Stomach smooth muscle (tissue), 2 donors: ENCODE results near the gene SCN4B.

ENCODE experiments used
- H3K27ac ChIP-seq: one replicate; pipeline ENCODE4 v1.7.0; 2013; ENCODE audit warnings: mild to moderate bottlenecking, low read length, inconsistent platforms
- H3K27me3 ChIP-seq, 2 donors: one replicate each; pipeline ENCODE4 v1.7.0; 2013; ENCODE audit warnings: low read length in 2 of 2; ENCODE audit not compliant: insufficient read depth in 2 of 2, control insufficient read depth in 1 of 2
- H3K36me3 ChIP-seq, 2 donors: one replicate each; pipeline ENCODE4 v1.7.0; 2013; ENCODE audit warnings: low read length in 2 of 2; ENCODE audit not compliant: control insufficient read depth in 2 of 2, insufficient read depth in 2 of 2
- H3K4me1 ChIP-seq: one replicate; pipeline ENCODE4 v1.7.0; 2013; ENCODE audit warnings: low read length; ENCODE audit not compliant: control insufficient read depth, insufficient read depth
- H3K4me3 ChIP-seq, 2 donors: one replicate each; pipeline ENCODE4 v1.7.0; 2013; ENCODE audit warnings: low read length in 2 of 2
- H3K9ac ChIP-seq, 2 donors: one replicate each; pipeline ENCODE4 v1.7.0; 2013; ENCODE audit warnings: low read length in 2 of 2, mild to moderate bottlenecking in 1 of 2
- H3K9me3 ChIP-seq, 2 donors: one replicate each; pipeline ENCODE4 v1.7.0; 2013; ENCODE audit warnings: low read length in 2 of 2; ENCODE audit not compliant: control insufficient read depth in 2 of 2
- donor health status: healthy.
- donor health status: Pancreatic carcinoma.

SCN4B gene

DNA sequence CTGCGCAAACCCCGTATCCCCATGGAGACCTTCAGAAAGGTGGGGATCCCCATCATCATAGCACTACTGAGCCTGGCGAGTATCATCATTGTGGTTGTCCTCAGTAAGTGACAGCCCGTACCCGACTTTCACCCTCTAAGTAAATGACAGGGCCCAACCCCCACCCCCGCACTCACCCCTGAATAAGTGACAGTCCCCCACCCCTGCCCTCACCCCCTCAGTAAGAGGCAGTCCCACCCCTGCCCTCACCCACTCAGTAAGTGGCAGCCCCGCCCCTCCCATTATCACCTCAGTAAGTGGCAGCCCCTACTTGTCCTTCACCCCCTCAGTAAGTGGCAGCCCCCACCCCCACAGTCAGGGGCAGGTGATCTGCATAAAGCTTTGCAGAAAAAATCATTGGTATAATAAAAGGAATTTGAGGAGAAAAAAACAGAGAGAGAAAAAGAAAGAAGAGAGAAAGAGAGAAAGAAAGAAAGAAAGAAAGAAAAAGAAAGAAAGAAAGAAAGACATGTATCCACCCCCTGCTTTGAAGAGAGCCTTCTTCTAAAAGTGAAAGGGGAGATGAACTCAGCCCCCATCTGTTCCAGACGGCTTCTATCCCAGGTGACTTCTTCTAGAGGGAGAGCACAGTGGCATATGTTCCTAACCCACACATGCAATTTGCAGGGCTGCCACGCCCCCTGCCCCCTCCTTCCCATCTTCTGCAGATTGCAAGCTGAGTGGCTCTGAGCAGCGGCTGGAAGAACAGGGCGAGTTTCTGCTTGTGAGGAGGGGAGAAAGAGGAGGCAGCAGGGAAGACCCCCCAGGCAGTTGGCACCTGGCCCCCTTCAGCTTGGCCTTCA is 53.4 kb downstream of the SCN4B start:
- no peak overlapping the region for H3K9ac ChIP-seq
- no peaks in the 10 kb centered on the region for H3K36me3 ChIP-seq
- no peak overlapping the region for H3K4me3 ChIP-seq
- no peak overlapping the region for H3K27ac ChIP-seq
- peaks cover 5 to 6% of the 10 kb centered on the region in 2 donors for H3K27me3 ChIP-seq
- peaks cover 3% of the 10 kb centered on the region for H3K4me1 ChIP-seq
- H3K9me3 ChIP-seq, result no peaks in the 10 kb centered on the region

DNA sequence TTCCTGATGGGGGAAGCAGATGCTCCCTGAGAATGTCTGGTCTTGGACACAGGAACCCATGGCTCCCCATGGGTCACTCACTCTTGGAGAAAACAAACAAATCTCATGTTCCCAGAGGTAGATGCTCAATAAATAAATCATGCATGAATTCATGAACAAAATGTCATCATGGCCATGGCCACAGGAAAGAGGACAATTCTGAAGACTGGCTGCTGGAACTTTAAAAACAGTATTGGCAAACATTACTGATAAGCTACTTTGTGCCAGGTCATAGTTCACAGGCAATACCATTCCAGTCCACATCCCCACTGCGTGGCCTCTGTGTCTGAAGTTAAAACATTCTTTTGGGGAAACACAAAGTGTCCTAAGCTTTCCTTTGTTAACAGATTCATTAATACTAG is 56.7 kb downstream of the SCN4B start:
- Histone ChIP-seq H3K36me3 (no peaks in the 10 kb centered on the region), H3K27ac (no peak overlapping the region), H3K9me3 (no peaks in the 10 kb centered on the region), H3K4me1 (peaks cover 3% of the 10 kb centered on the region), H3K4me3 (no peak overlapping the region), H3K9ac (no peak overlapping the region), H3K27me3 (peaks cover 6 to 7% of the 10 kb centered on the region in 2 donors)

DNA sequence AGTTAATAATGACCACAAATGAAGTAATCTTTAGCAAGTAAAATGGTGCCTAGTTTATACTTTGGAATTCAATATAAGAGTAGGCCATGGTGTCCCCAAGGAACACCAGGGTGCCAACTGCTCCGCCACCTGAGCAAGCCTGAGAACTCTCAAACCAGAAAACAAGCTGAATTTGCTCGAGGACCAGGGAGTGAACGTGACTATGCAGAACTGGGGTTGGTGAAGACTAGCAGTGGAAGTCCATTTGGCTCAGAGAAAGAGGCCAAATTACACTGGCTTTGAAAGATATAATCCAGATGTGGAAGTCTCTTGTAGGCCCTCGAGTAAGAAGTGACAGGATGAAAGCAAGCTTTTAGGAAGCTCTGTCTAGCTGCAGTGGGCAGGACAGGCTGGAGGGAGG is 57.1 kb downstream of the SCN4B start:
- Histone ChIP-seq H3K27ac (no peak overlapping the region), H3K9ac (no peak overlapping the region), H3K4me3 (no peak overlapping the region), H3K36me3 (no peaks in the 10 kb centered on the region), H3K4me1 (peaks cover 3% of the 10 kb centered on the region), H3K9me3 (no peaks in the 10 kb centered on the region), H3K27me3 (peaks cover 6 to 9% of the 10 kb centered on the region in 2 donors)

GRCh38 chr11:118092907-118093571 is 59.6 kb downstream of the SCN4B start:
- Histone ChIP-seq H3K4me1 (peaks cover 3% of the 10 kb centered on the region), H3K9me3 (peaks cover 0 to under 1% of the 10 kb centered on the region in 2 donors), H3K27me3 (peaks cover 3 to 4% of the 10 kb centered on the region in 2 donors), H3K9ac (no peak overlapping the region), H3K4me3 (no peak overlapping the region), H3K36me3 (no peaks in the 10 kb centered on the region), H3K27ac (no peak overlapping the region)

GRCh38 chr11:118091690-118092089 is 60.9 kb downstream of the SCN4B start:
- Histone ChIP-seq H3K36me3 (no peaks in the 10 kb centered on the region), H3K9me3 (peaks cover 0 to 9% of the 10 kb centered on the region in 2 donors), H3K9ac (no peak overlapping the region), H3K4me3 (no peak overlapping the region), H3K4me1 (peaks cover 7% of the 10 kb centered on the region), H3K27me3 (peaks cover 4% of the 10 kb centered on the region in 2 donors), H3K27ac (no peak overlapping the region)

- Histone ChIP-seq H3K27ac (no peak overlapping the region), H3K9ac (no peak overlapping the region), H3K27me3 (peaks cover 4 to 7% of the 10 kb centered on the region in 2 donors), H3K9me3 (peaks cover 0 to 9% of the 10 kb centered on the region in 2 donors), H3K4me3 (no peak overlapping the region), H3K4me1 (peaks cover 9% of the 10 kb centered on the region), H3K36me3 (no peaks in the 10 kb centered on the region)
Measured at GRCh38 chr11:118090545-118091162, 62.0 kb downstream of the SCN4B start.

GRCh38 chr11:118088531-118088930 is 64.1 kb downstream of the SCN4B start:
- no peak overlapping the region for H3K4me3 ChIP-seq
- H3K27me3 ChIP-seq, result peaks cover 4 to 7% of the 10 kb centered on the region in 2 donors
- no peak overlapping the region for H3K9ac ChIP-seq
- no peak overlapping the region for H3K27ac ChIP-seq
- H3K9me3 ChIP-seq, result peaks cover 0 to 9% of the 10 kb centered on the region in 2 donors
- no peaks in the 10 kb centered on the region for H3K36me3 ChIP-seq
- H3K4me1 ChIP-seq, result peaks cover 12% of the 10 kb centered on the region

DNA sequence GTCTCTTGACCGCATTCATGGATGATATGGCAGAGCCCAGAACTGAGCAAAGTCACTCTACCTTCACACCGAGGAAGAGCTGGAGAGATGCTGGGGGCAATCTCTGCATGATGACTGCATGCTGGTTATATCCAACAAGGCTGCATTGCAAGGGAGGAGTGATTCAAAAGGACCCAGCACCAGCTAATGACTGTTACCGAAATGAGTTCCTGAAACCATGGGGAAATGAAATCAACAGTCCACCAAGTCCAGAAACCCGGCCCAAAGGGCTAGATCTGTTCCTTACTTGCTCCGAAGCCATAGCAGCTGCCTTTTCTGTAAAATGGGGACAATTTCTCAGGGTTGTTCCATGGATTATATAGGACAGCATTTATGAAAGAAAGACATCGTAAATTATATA is 64.7 kb downstream of the SCN4B start:
- Histone ChIP-seq H3K4me3 (no peak overlapping the region), H3K9ac (no peak overlapping the region), H3K36me3 (no peaks in the 10 kb centered on the region), H3K9me3 (peaks cover 0 to 9% of the 10 kb centered on the region in 2 donors), H3K27ac (no peak overlapping the region), H3K4me1 (peaks cover 12% of the 10 kb centered on the region), H3K27me3 (peaks cover 4 to 7% of the 10 kb centered on the region in 2 donors)

- Histone ChIP-seq H3K27ac (no peak within 1 kb of the TSS), H3K9me3 (peaks cover 0 to 9% of the 10 kb centered on the region in 2 donors), H3K4me1 (peaks cover 12% of the 10 kb centered on the region), H3K36me3 (no peaks in the 10 kb centered on the region), H3K4me3 (no peak within 1 kb of the TSS), H3K27me3 (peaks cover 4 to 7% of the 10 kb centered on the region in 2 donors), H3K9ac (no peak within 1 kb of the TSS)
Measured at GRCh38 chr11:118086913-118087768, 65.5 kb downstream of the SCN4B start, which contains the start of gene SMIM35. Gene SMIM35, minus strand, starts transcription at chr11:118086963. Its CDS starts 206 bp downstream, at chr11:118086757.

DNA sequence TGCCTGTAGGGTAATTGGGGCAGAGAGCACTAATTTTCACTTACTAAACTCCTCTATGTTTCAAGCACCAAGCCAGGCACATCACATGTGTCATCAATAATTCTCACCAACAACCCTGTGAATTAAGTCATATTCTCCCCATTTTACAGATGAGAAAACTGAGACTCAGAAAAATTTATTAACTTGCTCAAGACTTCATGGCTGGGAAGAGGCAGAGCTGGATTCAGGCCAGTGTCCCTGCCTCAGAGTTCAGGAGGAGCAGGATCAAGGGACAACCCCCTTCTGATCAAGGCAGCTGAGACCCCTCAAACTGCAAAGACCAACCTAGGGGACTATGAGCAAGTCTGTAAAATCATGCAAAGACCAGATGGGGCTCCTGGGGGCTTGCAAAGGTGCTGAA is 68.0 kb downstream of the SCN4B start:
- Histone ChIP-seq H3K4me1 (peaks cover 12% of the 10 kb centered on the region), H3K36me3 (no peaks in the 10 kb centered on the region), H3K4me3 (no peak overlapping the region), H3K9me3 (peaks cover 0 to 9% of the 10 kb centered on the region in 2 donors), H3K9ac (no peak overlapping the region), H3K27ac (no peak overlapping the region), H3K27me3 (peaks cover 0 to 14% of the 10 kb centered on the region in 2 donors)
